C4-2B (cell line): ENCODE data around the gene IYD.

Experiments
- CTCF ChIP-seq: fragments of 450-650 bp; conservative IDR thresholded peaks from 2 replicates; pipeline ENCODE4 v1.5.1; 2017; ENCODE audit warnings: mild to moderate bottlenecking
- ZFX ChIP-seq: fragments of 450-650 bp; IDR thresholded peaks from 2 replicates; pipeline ENCODE4 v1.6.1; 2017

- no peak for TF ChIP-seq CTCF
- TF ChIP-seq ZFX, result no peak
Observed at GRCh38 chr6:150430815-150431214, 62.0 kb downstream of the IYD start.
